Endothelial cell of umbilical vein (primary cell): Measurements from ENCODE around the gene FALEC.

Experiments used
- EZH2 ChIP-seq: IDR thresholded peaks from 2 replicates; pipeline ENCODE4 v1.6.1; 2012; ENCODE audit warnings: borderline replicate concordance, low read depth, mild to moderate bottlenecking, moderate library complexity, low read length, inconsistent platforms; ENCODE audit not compliant: severe bottlenecking
- GATA2 ChIP-seq: IDR thresholded peaks from 2 replicates; pipeline ENCODE4 v1.7.0; 2011; ENCODE audit warnings: low read depth, mild to moderate bottlenecking, moderate library complexity, mixed read lengths, low read length; ENCODE audit not compliant: insufficient read length, insufficient read depth
- JUN ChIP-seq: IDR thresholded peaks from 2 replicates; pipeline ENCODE4 v1.6.1; 2011; ENCODE audit warnings: borderline replicate concordance, low read depth; ENCODE audit not compliant: insufficient read length, insufficient read depth
- MYC ChIP-seq: IDR thresholded peaks from one replicate; pipeline ENCODE4 v1.6.1; 2011; ENCODE audit warnings: mild to moderate bottlenecking, low read depth, low read length
- POLR2A ChIP-seq: IDR thresholded peaks from 2 replicates; pipeline ENCODE4 v1.6.1; 2012; ENCODE audit warnings: low read depth, mild to moderate bottlenecking, control low read depth, low read length
- POLR2AphosphoS5 ChIP-seq: IDR thresholded peaks from 2 replicates; pipeline ENCODE4 v1.6.1; 2012; ENCODE audit warnings: low read depth, mild to moderate bottlenecking, control low read depth, low read length, moderate library complexity; ENCODE audit not compliant: insufficient read depth
- TF ChIP-seq, protein P1 (sequence below), 2 donors: IDR thresholded peaks; 1 replicate in 1 of 2; 2 replicates in 1 of 2; pipeline ENCODE4 v1.5.1; 2011; ENCODE audit warnings: low read length in 2 of 2, mild to moderate bottlenecking in 2 of 2, moderate library complexity in 2 of 2, control low read depth in 1 of 2, inconsistent platforms in 1 of 2, low read depth in 1 of 2; ENCODE audit not compliant: insufficient read depth in 1 of 2; ENCODE audit errors: extremely low read depth in 1 of 2
- TF ChIP-seq, protein P2 (sequence below): IDR thresholded peaks from 2 replicates; pipeline ENCODE4 v1.6.1; 2011; ENCODE audit not compliant: insufficient read depth, insufficient read length

DNA sequence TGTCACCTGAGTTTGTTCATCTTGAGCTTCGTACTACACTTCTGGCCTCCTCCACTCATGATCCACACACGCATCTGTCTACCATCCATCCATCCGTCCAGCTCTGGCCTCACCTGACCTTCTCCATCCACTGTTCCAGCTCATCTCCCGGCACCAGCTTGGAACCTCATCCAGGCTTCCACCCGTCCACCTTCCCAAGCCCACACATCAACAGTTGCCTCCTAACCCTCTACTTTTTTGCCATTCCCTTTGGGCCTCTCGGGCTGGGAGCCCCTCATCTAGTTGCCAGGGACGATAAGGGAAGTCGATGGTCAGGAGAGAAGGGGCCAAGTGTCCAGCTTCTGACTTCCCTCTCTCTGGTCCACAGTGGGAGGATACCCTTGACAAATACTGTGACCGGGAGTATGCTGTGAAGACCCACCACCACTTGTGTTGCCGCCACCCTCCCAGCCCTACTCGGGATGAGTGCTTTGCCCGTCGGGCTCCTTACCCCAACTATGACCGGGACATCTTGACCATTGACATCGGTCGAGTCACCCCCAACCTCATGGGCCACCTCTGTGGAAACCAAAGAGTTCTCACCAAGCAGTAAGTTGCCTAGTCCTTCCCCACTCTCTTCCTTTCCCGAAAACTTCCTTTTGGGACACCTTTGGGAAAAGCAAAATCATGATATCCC lies 3.4 kb upstream of the FALEC start:
- TF ChIP-seq, protein P1, sequence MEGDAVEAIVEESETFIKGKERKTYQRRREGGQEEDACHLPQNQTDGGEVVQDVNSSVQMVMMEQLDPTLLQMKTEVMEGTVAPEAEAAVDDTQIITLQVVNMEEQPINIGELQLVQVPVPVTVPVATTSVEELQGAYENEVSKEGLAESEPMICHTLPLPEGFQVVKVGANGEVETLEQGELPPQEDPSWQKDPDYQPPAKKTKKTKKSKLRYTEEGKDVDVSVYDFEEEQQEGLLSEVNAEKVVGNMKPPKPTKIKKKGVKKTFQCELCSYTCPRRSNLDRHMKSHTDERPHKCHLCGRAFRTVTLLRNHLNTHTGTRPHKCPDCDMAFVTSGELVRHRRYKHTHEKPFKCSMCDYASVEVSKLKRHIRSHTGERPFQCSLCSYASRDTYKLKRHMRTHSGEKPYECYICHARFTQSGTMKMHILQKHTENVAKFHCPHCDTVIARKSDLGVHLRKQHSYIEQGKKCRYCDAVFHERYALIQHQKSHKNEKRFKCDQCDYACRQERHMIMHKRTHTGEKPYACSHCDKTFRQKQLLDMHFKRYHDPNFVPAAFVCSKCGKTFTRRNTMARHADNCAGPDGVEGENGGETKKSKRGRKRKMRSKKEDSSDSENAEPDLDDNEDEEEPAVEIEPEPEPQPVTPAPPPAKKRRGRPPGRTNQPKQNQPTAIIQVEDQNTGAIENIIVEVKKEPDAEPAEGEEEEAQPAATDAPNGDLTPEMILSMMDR (IDR thresholded peaks at IDR 0.05; ENCODE audit: extremely low read depth in 1 of 2, insufficient read depth in 1 of 2, low read depth in 1 of 2, low read length in 2 of 2): no peak
- TF ChIP-seq POLR2A (no peak), EZH2 (no peak), MYC (no peak), POLR2AphosphoS5 (no peak), GATA2 (no peak), JUN (no peak)
- TF ChIP-seq, protein P2, sequence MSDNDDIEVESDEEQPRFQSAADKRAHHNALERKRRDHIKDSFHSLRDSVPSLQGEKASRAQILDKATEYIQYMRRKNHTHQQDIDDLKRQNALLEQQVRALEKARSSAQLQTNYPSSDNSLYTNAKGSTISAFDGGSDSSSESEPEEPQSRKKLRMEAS: no peak
